Measurements from ENCODE around the gene COA5.

The COA5 gene

GRCh38 chr2:98586551-98587140 lies 21.7 kb downstream of the COA5 start:
- DNase-seq (ENCODE audit: extremely low spot score), result no peak
- ChIA-PET POLR2A (no interaction called here), CTCF (interaction anchor here (1.5 to 4.0 kb wide), 2 partner anchors 12 to 15 kb away, joined by 3 to 11 read pairs; no protein-coding TSS in a partner anchor)
- no peak for TF ChIP-seq CTCF (IDR thresholded peaks at IDR 0.05; ENCODE audit: control extremely low read depth, extremely low read depth, low read depth, missing control alignments)

- TF ChIP-seq CTCF (IDR thresholded peaks at IDR 0.05; ENCODE audit: control extremely low read depth, extremely low read depth, low read depth, missing control alignments), result no peak
- no peak for DNase-seq (ENCODE audit: extremely low spot score)
- CTCF ChIA-PET, result interaction anchor here (0.6 to 4.0 kb wide), 4 partner anchors 14 to 17 kb away, joined by 3 to 11 read pairs (median 4); no protein-coding TSS in a partner anchor
These were observed 22.9 kb downstream of the COA5 start for GRCh38 chr2:98585386-98585785.

GRCh38 chr2:98583816-98584618 lies 24.3 kb downstream of the COA5 start:
- no peak for TF ChIP-seq CTCF (IDR thresholded peaks at IDR 0.05; ENCODE audit: control extremely low read depth, extremely low read depth, low read depth, missing control alignments)
- CTCF ChIA-PET, result interaction anchor here (0.9 to 4.0 kb wide), 4 partner anchors 12 to 19 kb away, joined by 3 to 11 read pairs (median 4); no protein-coding TSS in a partner anchor
- DNase-seq (ENCODE audit: extremely low spot score), result no peak
- POLR2A ChIA-PET, result interaction anchor here (0.5 kb wide), 1 partner anchor 947 kb away, joined by 5 read pairs; no protein-coding TSS in a partner anchor

More at GRCh38 chr2:98585386-98585785, 22.9 kb downstream of the COA5 start:
- POLR2A ChIA-PET, result no interaction called here

- no peak for TF ChIP-seq CTCF (IDR thresholded peaks at IDR 0.05; ENCODE audit: control extremely low read depth, extremely low read depth, low read depth, missing control alignments)
- ChIA-PET POLR2A (interaction anchor here (0.5 kb wide), 1 partner anchor 948 kb away, joined by 5 read pairs; no protein-coding TSS in a partner anchor), CTCF (interaction anchor here (0.9 to 1.7 kb wide), 3 partner anchors 11 to 20 kb away, joined by 3 to 5 read pairs (median 3); no protein-coding TSS in a partner anchor)
- no peak for DNase-seq (ENCODE audit: extremely low spot score)
These were observed 25.0 kb downstream of the COA5 start for GRCh38 chr2:98583276-98583675.

- DNase-seq (ENCODE audit: extremely low spot score), result no peak
- ChIA-PET POLR2A (no interaction called here), CTCF (no interaction called here)
- TF ChIP-seq CTCF (IDR thresholded peaks at IDR 0.05; ENCODE audit: control extremely low read depth, extremely low read depth, low read depth, missing control alignments), result no peak
These were observed 25.8 kb downstream of the COA5 start for GRCh38 chr2:98582523-98582922.

GRCh38 chr2:98580656-98581284 lies 27.5 kb downstream of the COA5 start:
- TF ChIP-seq CTCF (IDR thresholded peaks at IDR 0.05; ENCODE audit: control extremely low read depth, extremely low read depth, low read depth, missing control alignments), result no peak
- CTCF ChIA-PET, result interaction anchor here (1.3 to 4.7 kb wide), 3 partner anchors 12 to 168 kb away, joined by 6 to 30 read pairs (median 8); no protein-coding TSS in a partner anchor
- no peak for DNase-seq (ENCODE audit: extremely low spot score)
- POLR2A ChIA-PET, result no interaction called here
